ENCODE data around the gene TAC3.
A peak's percentile ranks its signal among the peaks of the same experiment; 100 is the strongest.
"Not testable (repeated sequence)": the region's sequence is repeated elsewhere in the genome, so short reads cannot be mapped to it uniquely, and the experiment has no call there.

The TAC3 gene

DNA sequence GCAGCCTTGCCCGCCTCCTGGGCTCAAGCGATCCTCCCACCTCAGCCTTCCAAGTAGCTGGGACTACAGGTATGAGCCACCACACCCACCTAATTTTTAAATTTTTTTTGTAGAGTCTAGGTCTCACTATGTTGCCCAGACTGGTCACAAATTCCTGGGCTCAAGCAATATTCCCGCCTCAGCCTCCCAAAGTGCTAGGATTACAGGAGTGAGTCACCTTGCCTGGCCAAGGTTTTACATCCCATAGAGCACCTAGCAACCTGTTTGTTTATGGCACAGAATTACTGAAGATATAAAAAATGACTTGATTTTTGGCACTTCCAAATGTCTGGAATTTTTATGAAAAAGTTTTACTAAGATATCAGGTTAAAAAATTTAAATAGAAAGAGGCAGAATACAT lies 17.1 kb upstream of the TAC3 start:
- no peak for DNase-seq

GRCh38 chr12:57031789-57032188 lies 15.5 kb upstream of the TAC3 start:
- DNase-seq, result no peak

DNA sequence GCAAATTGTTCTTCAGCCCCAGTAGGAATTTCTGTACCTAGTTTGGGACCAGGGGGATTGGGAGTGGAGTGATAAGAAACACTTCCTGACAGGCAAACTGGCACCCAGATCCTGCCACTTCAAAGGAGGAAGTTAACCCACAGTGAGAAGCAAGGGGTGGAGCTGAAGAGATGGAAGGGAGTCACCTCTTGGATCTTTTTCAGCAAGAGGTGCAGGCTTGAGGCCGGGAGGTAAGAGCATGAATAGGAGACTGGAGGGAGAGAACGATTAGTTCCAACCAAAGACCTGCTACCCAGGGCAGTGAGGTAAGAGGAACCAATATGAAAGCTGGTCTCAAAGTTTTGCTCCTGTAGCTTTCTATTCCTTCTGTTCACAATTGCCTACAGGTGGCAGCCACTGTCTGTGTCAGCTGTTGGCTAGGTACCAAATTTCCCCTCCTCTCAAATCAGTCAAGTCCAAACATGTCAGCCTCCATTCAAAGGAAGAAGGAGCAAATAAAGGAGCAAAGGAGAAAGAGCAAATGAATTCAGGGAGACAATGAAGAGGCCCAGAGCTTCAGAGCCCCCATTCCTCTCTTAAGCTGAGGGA lies 14.9 kb upstream of the TAC3 start:
- DNase-seq, result peak; percentile 76

GRCh38 chr12:57029457-57029856 lies 13.1 kb upstream of the TAC3 start:
- no peak for DNase-seq

- DNase-seq, result no peak
These were observed 11.4 kb upstream of the TAC3 start for GRCh38 chr12:57027805-57028153.

GRCh38 chr12:57027011-57027804 lies 10.9 kb upstream of the TAC3 start:
- DNase-seq, result no peak

DNA sequence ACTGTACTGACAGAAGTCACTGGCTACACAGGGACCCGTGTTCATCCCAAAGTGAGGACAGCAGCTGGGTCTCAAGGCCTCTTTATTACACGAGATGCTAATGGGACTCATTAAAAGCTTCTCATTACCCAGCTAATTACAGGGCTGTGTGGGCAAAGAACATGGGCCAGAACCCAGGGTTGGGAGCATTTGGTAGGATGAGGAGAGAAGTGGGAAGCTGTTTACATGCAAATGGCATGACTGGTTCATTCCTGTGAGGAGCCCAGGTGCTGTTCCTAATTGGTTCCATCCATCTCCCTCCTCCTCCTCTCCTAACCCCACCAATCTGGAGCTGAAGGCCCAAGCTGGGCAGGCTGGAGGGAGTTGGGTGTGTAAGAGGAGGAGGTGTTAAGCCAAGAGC lies 8.9 kb upstream of the TAC3 start:
- DNase-seq, result no peak

DNA sequence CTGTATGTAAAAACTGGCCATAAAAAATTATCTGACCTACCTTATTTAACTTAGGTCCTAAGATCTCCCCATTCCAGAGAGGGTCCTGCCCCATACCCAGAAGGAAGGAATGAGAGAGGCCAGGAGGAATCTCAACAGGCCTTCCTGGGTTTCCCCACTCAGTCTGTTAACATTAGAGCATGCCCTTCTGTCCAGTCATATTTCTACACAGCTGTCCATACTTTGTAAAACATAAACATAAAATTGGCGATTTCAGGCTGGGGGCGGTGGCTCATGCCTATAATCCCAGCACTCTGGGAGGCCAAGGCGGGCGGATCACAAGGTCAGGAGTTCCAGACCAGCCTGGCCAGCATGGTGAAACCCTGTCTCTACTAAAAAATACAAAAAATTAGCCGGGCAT lies 6.0 kb upstream of the TAC3 start:
- not testable (repeated sequence) for DNase-seq

DNA sequence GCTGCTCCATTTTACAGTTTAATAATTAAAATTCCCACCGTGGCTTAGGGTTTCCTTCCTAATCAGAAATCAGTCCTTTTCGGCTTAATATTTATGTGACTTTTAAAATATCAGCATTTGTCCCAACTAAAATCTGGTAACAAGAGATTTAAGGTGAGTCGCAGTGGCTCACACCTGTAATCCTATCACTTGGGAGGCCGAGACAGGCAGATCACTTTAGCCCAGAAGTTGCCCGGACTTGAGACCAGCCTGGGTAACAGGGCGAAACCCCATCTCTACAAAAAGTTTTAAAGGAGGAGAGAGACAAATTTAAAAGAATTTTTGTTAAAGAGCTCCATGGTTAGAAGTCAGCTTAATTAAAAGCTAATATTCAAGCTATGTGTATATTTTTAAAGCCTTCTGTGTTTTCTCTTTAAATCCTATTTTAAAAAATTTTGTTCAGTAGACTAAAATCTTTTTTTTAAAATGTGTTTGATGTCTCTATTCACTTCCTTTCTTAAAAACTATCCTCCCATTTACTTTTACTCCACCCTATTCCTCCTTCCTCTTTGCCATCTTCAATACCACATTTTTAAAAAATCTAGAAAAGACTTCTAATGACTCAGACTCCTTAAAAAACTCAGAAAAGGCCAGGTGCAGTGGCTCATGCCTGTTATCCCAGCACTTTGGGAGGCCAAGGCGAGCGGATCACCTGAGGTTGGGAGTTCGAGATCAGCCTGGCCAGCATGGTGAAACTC lies 3.8 kb upstream of the TAC3 start:
- DNase-seq, result no peak

DNA sequence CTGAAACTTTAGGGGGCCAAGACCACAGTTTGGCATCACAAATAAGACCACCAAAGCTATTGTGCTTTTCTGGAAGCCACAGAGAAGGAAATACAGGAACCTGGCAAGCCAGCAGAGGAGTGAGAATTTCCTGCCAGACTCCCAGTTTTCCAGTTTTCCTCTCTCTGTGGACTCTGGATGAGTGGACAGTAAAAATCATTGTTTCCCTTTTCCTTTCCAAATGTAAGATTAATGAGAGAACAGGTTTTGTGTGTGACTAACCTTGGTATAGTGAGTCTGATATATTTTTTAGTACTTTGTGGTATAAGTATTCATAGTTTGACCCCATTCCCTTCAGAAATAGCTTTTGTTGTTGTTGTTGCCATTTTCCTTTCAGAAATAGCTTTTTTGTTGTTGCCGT lies 2.6 kb upstream of the TAC3 start:
- no peak for DNase-seq

- not testable (repeated sequence) for DNase-seq
These were observed 2.0 kb upstream of the TAC3 start for GRCh38 chr12:57018353-57018752.

DNA sequence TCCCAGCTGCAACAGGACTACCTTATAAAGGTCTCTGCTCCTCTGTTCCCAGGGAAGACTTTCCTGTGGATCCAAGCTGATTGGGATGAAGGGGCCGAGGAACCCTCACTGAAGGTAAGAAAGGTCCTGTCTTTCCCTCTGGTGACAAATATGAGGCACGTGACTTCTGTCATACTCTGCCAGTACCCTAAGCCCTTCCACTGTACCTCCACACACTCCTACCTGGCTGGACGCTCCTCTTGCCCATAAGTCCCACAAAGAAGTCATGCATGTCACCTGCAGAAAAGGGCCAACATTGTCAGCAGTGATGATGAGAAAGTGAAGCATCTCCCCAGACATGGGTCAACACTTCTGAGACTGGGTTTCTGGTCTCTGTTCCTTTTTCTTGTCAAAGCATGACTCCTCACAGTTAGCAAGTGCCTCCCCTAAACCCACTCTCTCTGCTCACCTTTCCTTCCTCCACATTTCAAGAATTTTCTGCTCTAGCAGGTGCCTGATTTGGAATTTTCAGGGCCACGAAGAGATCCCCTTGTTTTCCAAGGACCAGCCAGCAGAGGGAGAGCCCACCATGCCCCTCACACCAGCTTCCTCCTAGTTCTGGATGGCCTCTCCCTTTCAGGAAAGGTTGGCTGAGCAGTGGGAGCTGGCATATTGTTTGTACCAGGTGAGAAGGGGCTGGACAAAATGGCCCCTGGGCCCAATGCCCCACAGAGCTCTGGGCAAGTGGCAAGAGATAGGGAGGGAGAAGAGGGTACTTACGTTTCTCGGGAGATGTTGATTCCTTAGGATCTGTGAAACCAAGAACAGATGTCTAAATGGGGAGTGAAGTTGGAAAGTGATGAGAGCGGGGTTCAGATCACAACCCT lies 3.5 kb downstream of the TAC3 start:
- DNase-seq, result no peak

DNA sequence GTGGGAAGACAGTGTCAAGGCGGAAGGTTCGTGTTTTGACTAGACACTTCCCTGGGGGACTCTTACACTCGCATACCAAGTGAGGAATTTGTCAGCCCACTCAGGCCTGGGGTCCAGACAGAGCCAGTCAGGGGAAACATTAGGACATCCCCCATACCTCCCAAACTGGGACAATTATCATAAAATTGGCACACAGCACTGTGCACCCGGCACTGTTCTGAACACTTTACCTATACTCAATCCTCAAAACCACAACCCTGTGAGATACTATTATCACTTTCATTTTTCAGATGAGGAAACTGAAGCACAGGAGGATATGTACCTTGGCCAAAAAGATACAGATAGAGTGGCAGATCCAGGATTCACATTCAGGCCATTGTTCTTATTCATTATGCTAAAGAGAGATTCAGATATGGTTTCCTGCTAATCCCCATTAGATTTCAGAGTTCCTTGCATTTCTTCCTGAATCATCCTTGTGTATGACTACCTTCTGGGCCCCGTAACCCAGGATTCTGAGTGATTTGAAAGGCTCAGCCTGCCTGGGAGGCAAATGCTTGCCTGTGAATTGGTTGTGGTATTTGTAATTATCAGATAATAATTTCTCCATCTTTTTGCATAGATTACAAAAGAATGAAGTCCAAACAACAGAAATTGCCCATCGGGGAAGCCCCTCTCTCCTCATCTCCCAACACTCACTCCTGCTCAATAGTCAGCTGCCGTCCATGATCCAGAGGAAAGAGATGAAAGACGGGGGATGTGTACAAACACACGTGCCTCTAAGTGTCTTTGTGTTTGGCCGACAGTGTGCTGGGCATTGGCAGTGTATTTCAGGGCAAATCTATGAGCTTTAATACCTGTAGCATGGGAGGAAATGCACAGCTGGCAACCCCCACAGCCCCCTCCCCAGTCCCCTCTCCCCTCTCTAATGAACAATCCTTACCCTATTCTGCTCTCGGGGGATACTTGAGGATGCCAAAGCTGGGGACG lies 4.6 kb downstream of the TAC3 start:
- DNase-seq, result no peak

DNA sequence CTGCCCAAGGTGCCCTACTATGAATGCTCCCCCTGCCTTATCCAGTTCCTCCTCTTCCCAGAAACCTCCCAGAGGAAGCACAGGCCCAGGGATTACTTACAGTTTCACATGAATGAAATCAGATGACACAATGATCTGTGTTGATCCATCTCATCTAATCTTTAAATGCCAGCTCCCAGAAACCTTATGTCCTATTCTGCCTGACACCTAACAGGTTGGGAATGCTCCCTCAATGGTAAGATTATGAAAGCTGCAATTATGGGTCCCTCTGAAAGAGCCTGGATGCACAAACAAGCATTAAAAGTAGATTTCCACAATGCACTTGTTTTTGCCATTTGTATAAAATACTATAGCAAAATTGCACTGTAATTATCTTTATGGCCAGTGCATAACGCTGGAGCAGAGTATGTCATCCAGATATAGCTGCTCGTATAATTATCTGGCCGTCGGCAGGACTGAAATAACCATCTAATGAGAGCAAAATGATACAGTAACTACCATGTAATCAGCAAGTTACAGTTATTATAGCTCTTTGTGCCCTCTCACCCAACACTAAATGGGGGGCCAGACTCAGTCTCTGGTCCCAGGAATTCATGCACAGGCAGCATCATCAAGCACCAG lies 5.6 kb downstream of the TAC3 start:
- DNase-seq, result no peak

GRCh38 chr12:57009949-57010626 lies 6.2 kb downstream of the TAC3 start:
- no peak for DNase-seq

DNA sequence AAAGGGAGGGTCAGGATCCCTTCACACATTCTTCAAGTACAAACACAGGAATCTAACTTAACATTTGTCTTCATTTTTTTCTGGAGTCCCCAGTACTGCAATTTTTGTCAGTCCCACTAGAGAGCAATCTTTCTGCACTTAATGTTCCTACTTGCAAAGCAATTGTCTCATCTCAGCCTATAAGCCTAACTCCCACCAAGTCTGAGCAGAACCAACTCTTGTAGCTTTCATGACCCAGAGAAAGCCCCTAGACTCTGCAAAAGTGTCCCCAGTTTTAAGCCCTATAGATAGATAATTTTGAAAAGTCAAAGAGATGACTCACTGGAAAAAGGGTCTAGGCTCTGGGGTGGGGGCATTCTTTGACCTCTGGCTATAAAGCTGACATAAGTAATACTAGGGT lies 8.2 kb downstream of the TAC3 start:
- DNase-seq, result peak; percentile 40

- DNase-seq, result no peak
These were observed 9.4 kb downstream of the TAC3 start for GRCh38 chr12:57006809-57007475.

- peak; percentile 42 for DNase-seq
These were observed 10.1 kb downstream of the TAC3 start, which contains the start of gene ZBTB39 for GRCh38 chr12:57005980-57006808. ZBTB39 (minus strand) TSS chr12:57006546; CDS start chr12:57004917, 1,629 bp downstream.

DNA sequence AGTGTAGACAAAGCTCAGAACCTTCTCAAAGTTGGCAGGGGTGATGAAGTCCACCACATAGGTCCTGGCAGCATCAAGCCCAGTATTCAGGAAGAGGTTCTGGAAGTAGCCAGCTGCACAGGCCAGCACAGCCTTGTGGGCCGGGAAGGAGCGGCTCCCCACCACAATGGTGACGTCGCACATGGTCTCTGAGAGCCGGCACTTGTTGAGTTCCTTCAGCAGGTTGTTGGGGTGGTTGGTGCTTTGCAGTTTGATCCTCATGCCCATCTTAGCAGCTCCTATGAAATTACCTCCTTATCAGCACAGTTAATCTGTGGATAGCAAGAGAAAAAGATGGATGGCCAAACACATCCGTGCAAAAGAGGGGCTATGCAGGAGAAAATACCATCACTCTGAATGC lies 11.7 kb downstream of the TAC3 start:
- DNase-seq, result no peak

Data from COR-L47 (cell line).